ENCODE results near the gene ST14. TPM values are rescaled to one million over a fixed set of nuclear protein-coding genes. Genes with fewer than 3 reads are reported as not detected.

The ST14 gene
- total and polyA plus RNA-seq, 2 donors (not counting 1 experiment from before 2014, with no cell fraction given), result 36.2 to 52.2 TPM

GRCh38 chr11:130118636-130119387 is 40.8 kb upstream of the ST14 start:
- H3K27ac Mint-ChIP-seq, result peak overlapping the region; percentile 73
- Histone ChIP-seq H3K27ac (ENCODE audit: low read length in 2 of 2) (peak overlapping the region; percentile 75 to 77), H3K4me3 (ENCODE audit: control extremely low read depth in 1 of 5, extremely low read depth in 1 of 5, insufficient read depth in 1 of 5, low read depth in 2 of 5, low read length in 4 of 5) (peak overlapping the region in 4 of 5 experiments; percentile 1 to 53 (median 22))

More at GRCh38 chr11:130118636-130119387, 40.8 kb upstream of the ST14 start:
- ATAC-seq (ENCODE audit: low read depth) (peak; percentile 72), DNase-seq (peak; percentile 76)
- Histone ChIP-seq H3K4me1 (ENCODE audit: control insufficient read depth in 2 of 2, insufficient read depth in 2 of 2, low read length in 2 of 2) (peaks cover 87 to 93% of the 10 kb centered on the region in 2 donors), H2AFZ (ENCODE audit: insufficient read depth, low read depth, low read length, poor library complexity, severe bottlenecking) (peak overlapping the region; percentile 36), H4K20me1 (ENCODE audit: control insufficient read depth, insufficient read depth, low read length, poor library complexity, severe bottlenecking) (no peaks in the 10 kb centered on the region), H3K27me3 (replicated peaks in 1 of 4; ENCODE audit: control extremely low read depth in 1 of 4, control insufficient read depth in 3 of 4, insufficient read depth in 4 of 4, low read length in 3 of 4) (no peaks in the 10 kb centered on the region), H3K79me2 (ENCODE audit: control insufficient read depth, insufficient read depth, low read length) (peaks cover 24% of the 10 kb centered on the region), H3K4me2 (replicated peaks; ENCODE audit: low read depth, low read length, poor library complexity, severe bottlenecking) (peak overlapping the region; percentile 72), H3K36me3 (replicated peaks in 1 of 2; ENCODE audit: control extremely low read depth in 1 of 2, control insufficient read depth in 1 of 2, extremely low read depth in 1 of 2, insufficient read depth in 2 of 2, low read length in 1 of 2) (peaks cover 0 to 15% of the 10 kb centered on the region in 2 experiments), H3K9me3 (ENCODE audit: control extremely low read depth in 1 of 3, control insufficient read depth in 2 of 3, insufficient read depth in 1 of 3, low read length in 2 of 3) (no peaks in the 10 kb centered on the region), H3K9ac (ENCODE audit: low read length) (peak overlapping the region; percentile 46)
- no peaks in the 10 kb centered on the region for H3K9me3 Mint-ChIP-seq (ENCODE audit: insufficient read depth)
- 18% methylated on average over 8 of the region's 9 CpGs for WGBS (ENCODE audit: insufficient coverage)
- H3K27me3 Mint-ChIP-seq, result no peaks in the 10 kb centered on the region
- peak overlapping the region; percentile 48 for H3K4me3 Mint-ChIP-seq
- ChIA-PET POLR2A (interaction anchor here (0.6 to 1.3 kb wide), 4 partner anchors 8 to 116 kb away, joined by 3 to 7 read pairs (median 5); partner anchors contain the start of gene PRDM10), CTCF (interaction anchor here (0.8 to 11.3 kb wide), 6 partner anchors 8 to 195 kb away, joined by 3 to 125 read pairs (median 6); no protein-coding TSS in a partner anchor)
- intact Hi-C loops (cut with micrococcal nuclease), result loop anchor here (2.0 to 5.0 kb wide), 2 partner anchors 48 to 117 kb away; partner anchors contain the start of gene PRDM10
- TF ChIP-seq CTCF (IDR thresholded peaks at IDR 0.05), result no peak
- no peak for TF ChIP-seq EZH2 (IDR thresholded peaks at IDR 0.05; ENCODE audit: borderline replicate concordance, insufficient read depth, low read depth, low read length, poor library complexity, severe bottlenecking)
- peaks cover 89% of the 10 kb centered on the region for H3K4me1 Mint-ChIP-seq
